ENCODE measurements around the gene NPVF. TPM values are rescaled to one million over a fixed set of nuclear protein-coding genes. Genes with fewer than 3 reads are reported as not detected.

Gene NPVF
- polyA plus RNA-seq, 10 donors: not detected

- no peak for DNase-seq
Measured at GRCh38 chr7:25235471-25235870, 7.2 kb upstream of the NPVF start.

GRCh38 chr7:25234336-25234735, 6.0 kb upstream of the NPVF start:
- peak in 1 of 3 donors; percentile 40 for DNase-seq

GRCh38 chr7:25223206-25223605, 5.1 kb downstream of the NPVF start:
- DNase-seq: no peak

GRCh38 chr7:25222666-25223065, 5.6 kb downstream of the NPVF start:
- no peak for DNase-seq

GRCh38 chr7:25221009-25221408, 7.3 kb downstream of the NPVF start:
- DNase-seq: no peak

GRCh38 chr7:25218191-25218590, 10.1 kb downstream of the NPVF start:
- no peak for DNase-seq

GRCh38 chr7:25216837-25217236, 11.4 kb downstream of the NPVF start:
- DNase-seq: peak; percentile 41 to 67 (median 53)

GRCh38 chr7:25215694-25216335, 12.5 kb downstream of the NPVF start:
- DNase-seq: no peak

- no peak for DNase-seq
Measured at GRCh38 chr7:25208525-25209221, 19.6 kb downstream of the NPVF start.

- DNase-seq: no peak
Measured at GRCh38 chr7:25207887-25208286, 20.4 kb downstream of the NPVF start.

GRCh38 chr7:25206765-25207164, 21.5 kb downstream of the NPVF start:
- no peak for DNase-seq

GRCh38 chr7:25196132-25196896, 32.0 kb downstream of the NPVF start:
- no peak for DNase-seq

- no peak for DNase-seq
Measured at GRCh38 chr7:25194036-25194435, 34.2 kb downstream of the NPVF start.

GRCh38 chr7:25192043-25192442, 36.2 kb downstream of the NPVF start:
- no peak for DNase-seq

- no peak for DNase-seq
Measured at GRCh38 chr7:25189197-25189596, 39.1 kb downstream of the NPVF start.

GRCh38 chr7:25187932-25188331, 40.4 kb downstream of the NPVF start:
- DNase-seq: no peak

- DNase-seq: no peak
Measured at GRCh38 chr7:25186436-25186835, 41.9 kb downstream of the NPVF start.

GRCh38 chr7:25181532-25181931, 46.8 kb downstream of the NPVF start:
- no peak for DNase-seq

- no peak for DNase-seq
Measured at GRCh38 chr7:25180946-25181345, 47.3 kb downstream of the NPVF start.

- DNase-seq: no peak
Measured at GRCh38 chr7:25180592-25180923, 47.7 kb downstream of the NPVF start.

- DNase-seq: peak; percentile 69 to 92 (median 83)
Measured at GRCh38 chr7:25179771-25180591, 48.3 kb downstream of the NPVF start.

- no peak for DNase-seq
Measured at GRCh38 chr7:25179325-25179724, 49.0 kb downstream of the NPVF start.

Data from muscle of back (tissue), 11 donors.